Right cardiac atrium (tissue), 5 donors: ENCODE measurements around the gene DDX1. TPM values are rescaled to one million over a fixed set of nuclear protein-coding genes. Genes with fewer than 3 reads are reported as not detected.

Experiments used
- ATAC-seq, 2 donors: fragments of 200-7000 bp; cut with Tn5 transposase; one replicate each; pipeline versions ENCODE4 v1.8.0 to v1.9.1; 2020; ENCODE audit warnings: moderate library complexity in 2 of 2, mild to moderate bottlenecking in 1 of 2
- DNase-seq, 3 donors: peaks; one replicate each; pipeline ENCODE4 v3.0.0-alpha.2; 2020
- H3K27ac ChIP-seq: one replicate; pipeline ENCODE4 v1.5.1; 2013; ENCODE audit warnings: mild to moderate bottlenecking, low read length, control low read depth, moderate library complexity
- H3K27me3 ChIP-seq: one replicate; pipeline ENCODE4 v1.6.1; 2013; ENCODE audit not compliant: control insufficient read depth, insufficient read depth
- H3K4me1 ChIP-seq: one replicate; pipeline ENCODE4 v1.6.1; 2013; ENCODE audit warnings: low read length; ENCODE audit not compliant: control insufficient read depth, insufficient read depth
- H3K4me3 ChIP-seq: one replicate; pipeline ENCODE4 v1.5.1; 2013; ENCODE audit warnings: low read length, control low read depth
- H3K9me3 ChIP-seq: one replicate; pipeline ENCODE4 v1.6.1; 2013; ENCODE audit warnings: low read length; ENCODE audit not compliant: control insufficient read depth
- WGBS: extraction: QIAGEN DNeasy Blood & Tissue Kit; methylation state at CpG from one replicate; pipeline ENCODE4 v1.1.7; 2013; 5-methylcytosine and 5-hydroxymethylcytosine counted together
- intact Hi-C, 4 donors: fragments of 100-400 bp; cut with DNase I; formaldehyde crosslinking; loops; one replicate each; pipeline versions ENCODE4 v1.11.0 to v1.14.0; 2022 to 2023
- polyA plus RNA-seq: library from polyadenylated mRNA; stranded (reverse); fragments of 200-250 nt; gene quantifications from one replicate; pipeline ENCODE4 v1.2.3, GENCODE V29; 2013
- total RNA-seq, 4 donors: library from RNA; stranded (reverse); fragmentation: NEBNext Ultra II Directional; extraction: Animal tissue kit (Norgen Biotek cat#: 25700); gene quantifications; one replicate each; pipeline ENCODE4 v1.2.1, GENCODE V29; 2021
- donor health status: healthy with polysubstance abuse.
- donor health status: DM: no; HTN: yes; CAD: no.
- donor health status: DM: no; HTN: no; CAD: no.
- donor health status: DM: no; HTN: yes; CAD: no; lungs with severe emphysema.
- donor health status: DM: yes; HTN: yes; CAD: no.

Gene DDX1
- total and polyA plus RNA-seq, 5 donors: 109 to 136 (median 116) TPM

DNA sequence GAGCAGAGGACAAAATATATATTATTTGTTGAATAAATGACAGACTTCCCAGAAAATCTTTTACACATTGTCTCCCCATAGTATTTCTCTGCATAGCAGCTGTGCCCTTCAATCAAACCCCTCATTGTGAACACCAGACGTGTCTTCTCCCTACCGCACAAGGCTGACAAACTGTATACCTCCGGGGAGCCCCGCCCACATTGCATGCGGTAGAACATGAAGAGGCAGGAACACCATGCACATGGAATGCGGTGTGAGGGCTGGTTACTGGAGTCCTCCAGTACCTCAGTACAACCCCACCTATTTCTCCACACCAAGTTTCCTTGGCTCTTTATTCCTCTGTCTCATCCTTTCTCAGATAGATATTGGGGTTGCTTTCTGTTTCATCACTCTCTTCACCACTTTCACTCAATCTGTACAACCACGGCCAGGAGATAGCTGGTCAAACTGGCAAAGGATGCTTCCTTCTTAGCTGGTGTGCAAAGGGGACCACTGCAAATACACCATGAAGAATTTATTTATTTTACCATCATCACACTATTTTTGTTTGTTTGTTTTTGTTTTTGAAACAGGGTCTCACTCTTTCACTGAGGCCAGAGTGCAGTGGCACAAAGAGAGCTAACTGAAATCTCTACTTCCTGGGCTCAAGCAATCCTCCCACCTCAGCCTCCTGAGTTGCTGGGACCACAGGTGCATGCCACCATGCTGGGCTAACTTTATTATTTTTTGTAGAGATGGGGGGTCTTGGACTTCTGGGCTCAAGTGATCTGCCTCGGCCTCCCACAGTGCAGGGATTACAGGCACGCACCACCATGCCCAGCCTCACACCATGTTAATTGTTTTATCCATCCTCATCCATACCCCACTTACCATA, 28.2 kb upstream of the DDX1 start:
- Histone ChIP-seq H3K27ac (no peak overlapping the region), H3K4me1 (no peaks in the 10 kb centered on the region), H3K9me3 (no peaks in the 10 kb centered on the region), H3K4me3 (no peak overlapping the region), H3K27me3 (no peaks in the 10 kb centered on the region)
- intact Hi-C loops: no loop called here
- DNase-seq (no peak), ATAC-seq (no peak)
- 78% methylated on average over 9 of the region's 9 CpGs for WGBS

DNA sequence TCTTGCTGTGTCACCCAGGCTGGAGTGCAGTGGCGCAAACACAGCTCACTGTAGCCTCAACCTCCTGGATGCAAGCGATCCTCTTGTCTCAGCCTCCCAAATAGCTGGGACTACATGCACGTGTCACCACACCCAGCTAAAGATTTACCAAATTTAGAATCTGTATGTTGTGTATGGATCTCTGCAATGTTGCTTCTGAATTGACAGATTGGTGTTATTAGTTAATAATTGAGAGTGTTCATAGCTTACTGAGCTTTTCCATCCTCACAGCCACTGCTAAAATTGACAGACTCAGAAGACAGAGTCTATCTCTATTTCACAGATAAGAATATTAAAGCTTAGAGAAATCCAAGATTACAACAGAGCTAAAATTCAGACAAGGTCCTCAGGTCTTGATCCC, 26.3 kb upstream of the DDX1 start:
- ATAC-seq (no peak), DNase-seq (no peak)
- WGBS: 84% methylated on average over 3 of the region's 3 CpGs
- Histone ChIP-seq H3K4me1 (no peaks in the 10 kb centered on the region), H3K9me3 (no peaks in the 10 kb centered on the region), H3K27ac (no peak overlapping the region), H3K27me3 (no peaks in the 10 kb centered on the region), H3K4me3 (no peak overlapping the region)
- intact Hi-C loops: no loop called here

DNA sequence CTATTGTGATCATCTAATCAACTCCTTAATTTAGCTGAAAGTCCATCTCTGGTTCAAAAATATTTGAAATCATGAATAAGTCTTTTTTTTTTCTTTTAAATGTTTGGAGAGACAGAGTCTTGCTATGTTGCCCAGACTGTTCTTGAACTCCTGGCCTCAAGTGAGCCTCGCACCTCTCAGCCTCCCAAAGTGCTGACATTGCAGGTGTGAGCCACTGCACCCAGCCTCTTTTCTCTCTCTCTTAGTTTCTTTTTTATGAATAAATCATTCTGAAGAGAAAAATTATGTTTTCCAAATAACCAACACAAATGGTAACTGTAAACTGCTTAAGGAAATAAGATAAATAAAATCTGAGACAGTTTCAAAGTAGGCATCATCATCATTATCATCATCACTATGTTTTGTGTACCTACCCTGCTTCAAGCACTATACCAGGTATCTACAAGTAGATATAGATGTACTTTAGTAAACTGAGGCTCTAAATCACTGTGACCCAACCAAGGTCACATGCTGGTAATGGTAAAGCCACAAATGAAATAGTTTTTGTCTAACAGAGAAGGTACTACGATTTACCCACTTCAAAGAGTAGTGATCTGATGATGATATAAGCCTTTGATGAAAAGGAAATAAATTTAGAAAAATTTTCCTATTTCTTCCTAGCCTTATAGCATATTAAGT, 25.5 kb upstream of the DDX1 start:
- intact Hi-C loops: no loop called here
- no peaks in the 10 kb centered on the region for H3K4me1 ChIP-seq
- no peak overlapping the region for H3K4me3 ChIP-seq
- no peak for ATAC-seq
- H3K9me3 ChIP-seq: no peaks in the 10 kb centered on the region
- H3K27me3 ChIP-seq: no peaks in the 10 kb centered on the region
- 43% methylated on average over 2 of the region's 2 CpGs for WGBS
- DNase-seq: no peak
- H3K27ac ChIP-seq: no peak overlapping the region

DNA sequence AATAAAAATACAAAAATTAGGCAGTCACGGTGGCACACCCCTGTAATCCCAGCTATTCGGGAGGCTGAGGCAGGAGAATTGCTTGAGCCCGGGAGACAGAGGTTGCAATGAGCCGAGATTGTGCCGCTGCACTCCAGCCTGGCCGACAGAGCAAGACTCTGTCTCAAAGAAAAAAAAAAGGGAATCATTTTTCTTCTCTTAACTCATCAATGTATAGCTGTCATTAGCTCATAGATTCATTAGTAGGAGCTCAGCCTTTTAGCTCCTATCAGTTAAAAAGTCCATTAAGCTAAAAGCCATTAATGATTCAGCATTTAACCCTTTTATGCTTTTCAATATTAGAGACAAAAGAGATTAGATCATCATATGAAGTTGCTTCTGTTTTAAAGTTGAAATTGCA, 24.8 kb upstream of the DDX1 start:
- Histone ChIP-seq H3K27me3 (no peaks in the 10 kb centered on the region), H3K4me1 (no peaks in the 10 kb centered on the region), H3K27ac (no peak overlapping the region), H3K4me3 (no peak overlapping the region), H3K9me3 (no peaks in the 10 kb centered on the region)
- WGBS: 80% methylated on average over 6 of the region's 6 CpGs
- no peak for DNase-seq
- no peak for ATAC-seq
- intact Hi-C loops: no loop called here

DNA sequence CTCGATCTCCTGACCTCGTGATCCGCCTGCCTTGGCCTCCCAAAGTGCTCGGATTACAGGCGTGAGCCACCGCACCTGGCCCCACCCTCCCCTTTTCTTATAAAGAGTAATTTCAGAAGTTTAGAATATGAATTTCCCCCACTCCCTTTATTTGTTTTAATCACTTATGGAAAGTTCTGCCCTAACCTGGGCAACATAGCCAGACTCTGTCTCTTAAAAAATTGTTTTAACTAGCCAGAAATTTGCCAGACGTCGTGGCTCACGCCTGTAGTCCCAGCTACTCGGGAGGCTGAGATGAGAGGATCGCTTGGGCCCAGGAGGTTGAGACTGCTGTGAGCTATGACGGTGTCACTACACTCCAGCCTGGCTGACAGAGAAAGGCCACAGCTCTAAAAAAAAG, 22.8 kb upstream of the DDX1 start:
- no peak for ATAC-seq
- DNase-seq: no peak
- intact Hi-C loops: no loop called here
- Histone ChIP-seq H3K27ac (no peak overlapping the region), H3K9me3 (no peaks in the 10 kb centered on the region), H3K27me3 (no peaks in the 10 kb centered on the region), H3K4me3 (no peak overlapping the region), H3K4me1 (no peaks in the 10 kb centered on the region)
- WGBS: 93% methylated on average over 12 of the region's 12 CpGs

DNA sequence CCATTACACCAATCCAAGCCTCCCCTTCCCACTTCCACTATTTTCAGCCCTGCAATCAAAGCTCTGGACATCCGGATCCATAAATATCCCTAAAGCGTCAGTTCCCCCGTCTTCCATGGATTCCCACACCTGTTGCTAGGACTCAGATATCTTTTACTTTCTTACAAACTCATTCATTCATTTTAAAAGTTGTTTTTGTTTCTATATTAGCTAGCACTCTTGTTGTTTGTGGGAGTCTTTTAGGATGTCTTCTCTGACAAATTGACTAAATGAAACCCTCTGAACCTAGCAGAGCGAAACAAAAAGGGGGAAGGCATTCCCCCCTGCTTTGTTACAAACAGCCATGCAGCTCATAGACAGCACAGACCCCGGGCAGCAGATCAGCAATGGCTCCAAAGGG, 21.6 kb upstream of the DDX1 start:
- intact Hi-C loops: no loop called here
- no peaks in the 10 kb centered on the region for H3K27me3 ChIP-seq
- H3K4me1 ChIP-seq: no peaks in the 10 kb centered on the region
- no peak overlapping the region for H3K27ac ChIP-seq
- 57% methylated on average over 5 of the region's 5 CpGs for WGBS
- ATAC-seq: no peak
- H3K9me3 ChIP-seq: no peaks in the 10 kb centered on the region
- H3K4me3 ChIP-seq: no peak overlapping the region
- no peak for DNase-seq

DNA sequence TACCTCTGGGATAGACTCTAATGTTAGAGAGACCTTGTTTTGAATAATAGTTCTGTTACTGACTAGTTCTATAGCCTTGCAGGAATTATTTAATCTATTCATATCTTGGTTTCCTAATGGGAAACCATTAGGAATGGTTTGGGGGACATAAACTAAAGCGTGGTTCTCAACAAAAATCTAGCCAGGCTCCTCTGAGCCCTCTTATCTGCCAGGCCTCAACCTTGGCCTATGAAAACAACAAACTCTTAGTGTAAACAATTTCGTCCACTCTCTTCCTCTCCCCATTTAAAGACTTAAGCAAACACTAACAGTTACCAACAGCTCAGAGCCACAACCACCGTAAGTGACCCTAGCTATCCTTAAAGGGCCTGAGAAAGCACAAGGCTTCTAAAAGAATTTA, 19.9 kb upstream of the DDX1 start:
- WGBS: 80% methylated on average over 3 of the region's 3 CpGs
- no peak for DNase-seq
- intact Hi-C loops: no loop called here

DNA sequence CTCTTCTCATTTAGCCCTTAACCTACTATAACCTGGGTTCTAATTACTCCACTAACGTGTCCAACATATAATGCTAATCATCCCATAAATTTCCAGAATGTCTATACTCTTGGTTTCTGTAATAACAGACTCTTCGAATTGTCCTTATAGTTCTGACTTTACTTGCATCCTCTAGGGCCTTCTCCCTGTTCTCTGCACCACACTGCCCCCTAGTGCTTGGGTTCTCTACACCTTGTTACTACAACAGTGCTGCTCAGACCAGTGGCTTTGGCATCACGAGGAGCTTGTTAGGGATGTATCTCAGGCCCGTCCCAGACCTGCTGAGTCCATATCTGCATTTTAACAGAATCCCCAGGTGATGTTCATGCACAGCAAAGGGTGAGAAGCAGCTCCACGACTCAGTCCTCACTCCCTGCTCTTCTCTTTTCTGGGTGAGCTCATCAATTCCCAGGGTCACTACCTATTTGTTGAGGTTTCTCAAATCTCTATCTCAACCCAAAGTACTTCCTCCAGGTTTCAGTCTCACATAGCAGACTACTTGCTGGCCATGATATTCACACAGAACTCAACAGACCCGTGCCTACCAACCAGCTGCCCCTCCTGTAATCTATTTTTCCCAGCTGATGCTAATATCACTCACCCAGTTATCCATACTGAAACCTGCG, 14.5 kb upstream of the DDX1 start:
- Histone ChIP-seq H3K9me3 (no peaks in the 10 kb centered on the region), H3K4me1 (no peaks in the 10 kb centered on the region), H3K4me3 (no peak overlapping the region), H3K27me3 (no peaks in the 10 kb centered on the region), H3K27ac (no peak overlapping the region)
- peak; percentile 81 to 89 (median 82) for DNase-seq
- intact Hi-C loops: no loop called here
- ATAC-seq: peak; percentile 89 to 90
- 19% methylated on average over 7 of the region's 7 CpGs for WGBS

More for the DNA sequence above, 19.9 kb upstream of the DDX1 start:
- no peak for ATAC-seq
- no peaks in the 10 kb centered on the region for H3K9me3 ChIP-seq
- H3K27me3 ChIP-seq: no peaks in the 10 kb centered on the region
- no peak overlapping the region for H3K27ac ChIP-seq
- no peaks in the 10 kb centered on the region for H3K4me1 ChIP-seq
- H3K4me3 ChIP-seq: no peak overlapping the region

DNA sequence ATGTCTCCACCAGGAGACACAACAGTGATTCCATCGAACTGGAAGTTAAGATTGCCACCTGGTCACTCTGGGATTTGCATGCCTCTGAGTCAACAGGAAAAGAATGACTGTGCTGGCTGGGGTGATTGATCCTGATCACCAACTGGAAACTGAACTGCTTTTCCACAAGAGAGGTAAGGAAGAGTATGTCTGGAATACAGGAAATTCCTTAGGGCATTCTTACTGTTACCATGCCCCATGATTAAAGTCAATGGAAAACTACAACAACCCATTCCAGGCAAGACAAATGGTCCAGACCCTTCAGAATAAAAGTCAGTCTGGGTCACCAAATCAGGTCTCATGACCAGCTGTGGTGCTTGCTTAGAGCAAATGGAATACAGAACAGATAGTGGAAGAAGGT, 12.0 kb upstream of the DDX1 start:
- H3K9me3 ChIP-seq: no peaks in the 10 kb centered on the region
- WGBS: 34% methylated on average over 1 of the region's 1 CpG
- intact Hi-C loops: no loop called here

DNA sequence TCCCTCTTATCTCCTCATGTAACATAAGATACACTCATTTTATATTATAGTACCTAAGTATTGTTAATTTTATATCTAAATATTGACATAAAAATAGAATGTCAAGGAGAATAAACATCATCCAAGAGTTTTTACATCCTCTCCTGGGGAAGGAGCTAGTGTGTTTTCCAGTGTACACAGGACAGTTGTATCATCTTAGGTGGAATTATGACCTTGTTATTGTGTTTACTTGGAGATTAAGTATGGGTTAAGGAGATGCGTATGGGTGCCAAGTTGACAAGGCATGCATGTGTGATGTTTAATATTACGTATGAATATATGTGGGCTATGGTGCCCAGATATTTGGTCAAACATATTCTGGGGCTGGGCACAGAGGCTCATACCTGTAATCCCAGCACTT, 11.2 kb upstream of the DDX1 start:
- DNase-seq (no peak), ATAC-seq (no peak)
- H3K9me3 ChIP-seq: no peaks in the 10 kb centered on the region
- no peak overlapping the region for H3K27ac ChIP-seq
- WGBS: 85% methylated on average over 2 of the region's 2 CpGs
- intact Hi-C loops: no loop called here
- H3K4me3 ChIP-seq: no peak overlapping the region
- no peaks in the 10 kb centered on the region for H3K4me1 ChIP-seq
- no peaks in the 10 kb centered on the region for H3K27me3 ChIP-seq

More for the DNA sequence above, 12.0 kb upstream of the DDX1 start:
- H3K4me1 ChIP-seq: no peaks in the 10 kb centered on the region
- ATAC-seq: no peak
- DNase-seq: no peak
- no peaks in the 10 kb centered on the region for H3K27me3 ChIP-seq
- H3K4me3 ChIP-seq: no peak overlapping the region
- no peak overlapping the region for H3K27ac ChIP-seq

DNA sequence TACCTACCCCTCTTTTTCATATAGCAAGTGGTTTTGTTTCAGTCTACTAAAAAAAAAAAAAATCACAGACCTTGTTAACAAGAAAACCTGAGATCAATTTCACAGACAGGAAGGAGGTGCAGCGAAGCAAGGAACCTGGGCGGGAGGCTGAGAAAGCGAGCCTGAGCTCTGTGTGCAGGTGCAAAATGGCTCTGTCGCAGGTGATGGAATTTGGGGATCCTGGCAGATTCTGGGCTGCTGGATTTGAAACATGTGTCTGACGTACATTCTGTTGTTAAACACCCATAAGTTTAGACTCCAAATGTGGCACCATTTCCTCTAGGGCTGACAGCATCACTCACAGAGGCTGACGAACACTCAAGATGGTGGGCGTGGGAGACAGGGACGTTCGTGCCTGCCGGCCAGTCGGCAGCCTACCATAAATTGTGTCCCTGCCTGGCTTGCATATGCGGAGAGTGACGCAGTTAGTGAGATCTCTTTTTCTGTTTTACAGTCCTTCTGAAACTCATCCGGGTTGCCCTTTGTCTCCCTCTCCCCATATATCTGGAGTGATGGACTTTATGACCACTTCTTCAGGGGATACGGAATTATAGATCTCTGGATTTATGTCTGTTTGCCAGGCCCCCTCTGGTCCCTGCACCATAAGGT, 8.8 kb upstream of the DDX1 start:
- intact Hi-C loops: no loop called here
- no peak for ATAC-seq
- 85% methylated on average over 15 of the region's 15 CpGs for WGBS
- no peaks in the 10 kb centered on the region for H3K4me1 ChIP-seq
- no peaks in the 10 kb centered on the region for H3K9me3 ChIP-seq
- H3K27ac ChIP-seq: no peak overlapping the region
- H3K27me3 ChIP-seq: no peaks in the 10 kb centered on the region
- no peak overlapping the region for H3K4me3 ChIP-seq
- DNase-seq: no peak
